ENCODE results near the gene KLF8.

- TF ChIP-seq EZH2 (IDR thresholded peaks at IDR 0.05; ENCODE audit: borderline replicate concordance) (no peak), CTCF (IDR thresholded peaks at IDR 0.05; ENCODE audit: poor library complexity) (peak; percentile 16)
These were observed 12.5 kb upstream of the KLF8 start for GRCh38 chrX:56219700-56220099.
